NCI-H2171 treated with DMSO at 0.1 percent for 48 hours (cell line): ENCODE measurements around the gene JADE2.
"Not testable (repeated sequence)": the region's sequence is repeated elsewhere in the genome, so short reads cannot be mapped to it uniquely, and the experiment has no call there.

Experiments used
- DNase-seq: peaks from one replicate; lab custom pipeline; 2025; lab: John Stamatoyannopoulos, UW

JADE2 gene

DNA sequence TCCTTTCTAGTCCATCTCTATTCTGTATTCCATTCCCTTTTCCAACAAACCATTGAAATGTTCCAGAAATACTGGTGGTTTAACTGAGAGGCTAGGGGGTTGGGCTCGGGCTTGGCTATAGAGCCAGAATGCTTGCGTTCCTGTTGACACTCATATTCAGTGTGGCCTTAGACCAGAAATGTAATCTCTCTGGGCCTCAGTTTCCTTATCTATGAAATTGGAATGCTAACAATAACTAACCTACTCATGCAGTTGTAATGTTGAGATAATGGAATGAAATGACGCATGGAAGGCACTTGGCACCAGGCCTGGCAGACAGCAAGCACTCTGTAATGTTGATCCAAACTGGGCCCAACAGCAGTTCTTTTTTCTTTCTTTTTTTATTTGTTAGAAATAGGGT, 26.8 kb downstream of the JADE2 start:
- no peak for DNase-seq

DNA sequence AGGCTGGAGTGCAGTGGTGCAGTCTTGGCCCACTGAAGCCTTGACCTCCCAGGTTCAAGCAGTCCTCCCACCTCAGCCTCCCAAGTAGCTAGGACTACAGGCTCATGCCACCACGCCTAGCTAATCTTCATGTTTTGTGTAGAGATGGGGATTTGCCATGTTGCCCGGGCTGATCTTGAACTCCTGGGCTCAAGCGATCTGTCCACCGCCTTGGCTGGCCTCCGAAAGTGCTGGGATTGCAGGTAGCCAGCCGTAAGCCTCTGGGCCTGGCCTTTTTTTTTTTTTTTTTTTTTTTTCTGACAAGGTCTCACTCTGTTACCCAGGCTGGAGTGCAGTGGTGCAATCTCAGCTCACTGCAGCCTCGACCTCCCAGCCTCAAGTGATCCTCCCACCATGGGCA, 27.2 kb downstream of the JADE2 start:
- not testable (repeated sequence) for DNase-seq

DNA sequence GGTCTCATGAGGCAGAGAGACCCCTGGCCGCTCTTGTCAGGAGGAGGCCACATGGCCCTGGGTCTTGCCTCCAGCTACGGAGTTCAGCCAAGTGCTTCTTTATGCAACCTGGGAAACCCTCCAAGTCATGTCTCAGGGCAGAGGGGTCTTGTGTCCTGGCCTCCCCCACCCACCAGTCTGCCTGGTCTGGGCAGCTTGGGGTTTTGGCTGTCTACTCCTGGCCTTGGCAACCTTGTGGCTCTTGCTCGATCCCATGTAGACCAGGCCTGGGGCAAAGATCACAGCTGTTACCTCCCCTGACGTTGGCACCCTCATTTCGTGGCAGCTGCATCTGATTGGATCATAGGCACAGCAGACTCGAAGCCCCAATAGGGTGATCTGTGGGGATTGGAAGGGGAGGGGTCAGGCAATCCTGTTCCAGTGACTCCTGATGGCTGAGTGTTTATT, 28.4 kb downstream of the JADE2 start:
- DNase-seq = no peak

DNA sequence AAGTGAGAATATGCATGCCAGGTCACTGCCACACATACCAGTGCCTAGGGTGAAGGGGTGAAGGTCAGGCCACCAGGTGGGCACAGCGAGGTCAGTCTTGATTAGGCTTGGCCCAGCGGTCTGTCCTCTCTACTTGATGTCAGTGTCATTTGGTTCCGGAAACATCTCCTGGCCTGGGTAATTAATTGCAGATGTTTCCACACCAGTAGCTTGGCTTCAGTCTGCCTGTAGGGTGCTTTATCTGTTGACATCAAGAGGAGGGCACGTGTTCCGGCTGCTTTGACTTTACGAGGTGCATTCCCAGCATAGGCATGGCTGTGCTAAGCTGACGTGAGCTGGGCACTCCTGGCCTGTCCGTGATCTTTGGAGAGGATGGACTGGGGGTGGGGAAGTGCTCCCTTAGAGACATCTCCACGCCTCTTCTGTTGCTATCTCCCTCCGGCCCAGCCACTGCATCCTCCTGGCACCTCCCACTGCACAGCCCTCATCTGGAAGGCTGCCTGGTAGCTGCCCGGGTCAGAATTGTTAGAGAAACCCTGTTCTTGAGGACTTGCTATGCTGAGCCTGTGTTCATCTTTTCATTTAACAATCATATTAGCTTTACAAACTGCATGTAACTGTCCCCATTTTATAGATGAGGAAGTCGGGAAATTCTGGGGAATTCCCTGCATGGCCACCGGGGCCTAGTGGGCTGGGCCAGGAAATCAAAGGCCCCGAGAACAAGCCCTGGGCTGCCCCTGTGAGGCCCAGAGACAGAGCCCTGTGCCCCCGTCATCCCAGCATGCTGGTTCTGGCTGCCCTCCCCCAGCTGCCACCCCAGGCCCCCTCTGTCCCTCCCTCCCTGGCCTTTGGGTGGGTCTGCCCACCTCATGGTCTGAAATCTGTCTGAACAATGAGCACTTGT, 29.1 kb downstream of the JADE2 start:
- no peak for DNase-seq

GRCh38 chr5:134555223-134555889, 29.9 kb downstream of the JADE2 start:
- no peak for DNase-seq

DNA sequence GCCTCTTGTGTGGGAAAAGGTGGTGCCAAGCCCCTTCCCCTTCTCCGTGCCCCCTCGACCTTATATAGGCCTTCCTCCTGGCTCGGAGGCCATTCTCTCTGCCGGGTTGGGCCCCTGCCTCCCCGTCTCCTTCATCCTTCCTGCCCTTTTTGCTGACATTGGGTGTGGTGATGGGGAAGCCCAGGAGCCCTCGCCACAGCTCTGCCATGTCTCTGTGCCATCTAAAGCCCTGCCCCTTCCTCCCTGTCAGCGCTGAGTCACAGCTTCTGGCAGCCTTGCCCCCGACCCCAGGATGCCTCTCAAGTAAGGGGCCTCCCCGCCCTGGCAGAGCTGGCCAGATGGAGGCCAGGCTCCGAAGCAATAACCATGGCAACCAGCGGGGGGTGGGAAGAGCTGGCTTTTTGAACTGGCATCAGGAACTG, 30.4 kb downstream of the JADE2 start:
- peak; percentile 76 for DNase-seq

GRCh38 chr5:134556588-134556987, 31.1 kb downstream of the JADE2 start:
- not testable (repeated sequence) for DNase-seq

DNA sequence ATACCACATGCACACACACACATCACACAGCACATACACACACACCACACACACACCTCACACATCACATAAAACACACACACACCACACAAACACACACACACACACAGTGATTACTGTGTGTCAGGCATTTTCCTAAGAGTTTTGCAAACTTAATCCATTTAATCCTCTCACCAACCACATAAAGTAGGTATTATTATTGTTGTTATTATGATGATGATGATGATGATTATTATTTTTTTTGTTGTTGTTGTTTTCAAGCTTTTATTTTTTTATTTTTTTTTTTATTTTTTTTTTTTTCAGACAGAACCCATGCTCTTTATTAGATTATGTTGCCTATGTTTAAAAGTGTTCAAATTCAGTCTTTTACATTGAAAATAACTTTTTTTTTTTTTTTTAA, 31.5 kb downstream of the JADE2 start:
- no peak for DNase-seq

DNA sequence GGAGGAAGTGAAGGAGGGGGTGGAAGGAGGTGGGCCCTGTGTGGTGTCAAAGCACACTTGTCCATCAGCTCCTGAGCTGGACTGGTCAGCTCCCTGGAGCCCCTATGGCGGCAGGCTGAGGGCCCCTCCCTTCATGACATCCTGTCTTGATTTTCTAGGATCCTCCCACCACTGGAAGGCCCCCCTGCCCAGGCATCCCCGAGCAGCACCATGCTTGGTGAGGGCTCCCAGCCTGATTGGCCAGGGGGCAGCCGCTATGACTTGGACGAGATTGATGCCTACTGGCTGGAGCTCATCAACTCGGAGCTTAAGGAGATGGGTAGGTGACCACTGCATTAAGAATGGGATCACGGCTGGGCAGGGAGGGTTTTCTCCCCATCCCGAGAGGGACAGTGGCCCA, 34.2 kb downstream of the JADE2 start:
- DNase-seq = no peak

- no peak for DNase-seq
Measured at GRCh38 chr5:134560698-134561097, 35.2 kb downstream of the JADE2 start.

DNA sequence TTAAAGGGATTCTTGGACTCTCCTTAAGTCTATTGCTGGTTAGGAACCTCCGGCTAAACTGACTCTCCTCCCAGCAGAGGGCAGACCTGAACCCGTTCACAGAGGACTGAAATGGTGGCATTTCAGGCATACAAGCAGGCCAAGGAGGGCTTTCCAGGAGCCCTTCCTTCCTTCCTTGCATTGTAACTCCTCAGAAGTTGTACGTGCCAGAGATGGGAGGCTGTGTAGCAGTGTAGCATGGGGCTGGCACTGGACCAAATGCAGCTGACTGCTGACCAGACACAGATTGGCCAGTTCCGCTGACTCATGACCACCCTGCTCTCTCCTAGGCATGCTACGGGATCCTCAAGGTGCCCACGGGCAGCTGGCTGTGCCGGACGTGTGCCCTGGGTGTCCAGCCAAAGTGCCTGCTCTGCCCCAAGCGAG, 36.4 kb downstream of the JADE2 start:
- DNase-seq = no peak

DNA sequence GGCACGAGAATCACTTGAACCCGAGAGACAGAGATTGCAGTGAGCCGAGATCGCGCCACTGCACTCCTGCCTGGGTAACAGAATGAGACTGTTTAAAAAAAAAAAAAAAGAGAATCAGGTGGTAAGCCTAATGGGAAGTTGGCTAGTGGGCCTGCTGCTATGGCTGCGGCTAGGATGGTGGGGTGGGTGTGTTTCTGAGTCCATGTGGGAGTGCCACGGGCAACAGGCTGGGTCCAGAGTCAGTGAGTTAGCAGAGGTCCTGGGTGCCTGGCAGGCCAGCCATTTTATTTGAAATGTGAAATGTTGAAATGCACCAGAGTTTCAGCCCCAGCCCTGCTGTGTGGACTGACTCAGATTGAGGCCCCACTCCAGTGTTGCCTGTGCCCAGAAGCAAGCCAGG, 37.8 kb downstream of the JADE2 start:
- no peak for DNase-seq

GRCh38 chr5:134563962-134564361, 38.5 kb downstream of the JADE2 start:
- no peak for DNase-seq

DNA sequence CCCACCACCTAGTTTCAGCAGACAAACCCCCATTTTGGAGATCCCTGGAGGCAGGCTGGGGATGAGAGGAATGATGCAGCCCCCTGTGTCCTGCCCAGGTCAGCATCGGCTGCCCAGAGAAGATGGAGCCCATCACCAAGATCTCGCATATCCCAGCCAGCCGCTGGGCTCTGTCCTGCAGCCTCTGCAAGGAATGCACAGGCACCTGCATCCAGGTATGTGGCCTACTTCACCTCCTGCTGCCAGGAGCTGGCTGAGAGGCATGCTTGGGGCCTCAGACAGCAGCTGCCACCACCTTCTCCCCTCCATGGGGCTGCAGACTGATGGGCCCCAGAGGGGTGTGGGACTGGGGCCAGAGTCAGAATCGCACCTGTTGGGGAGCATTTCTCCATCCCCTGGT, 38.9 kb downstream of the JADE2 start:
- DNase-seq = no peak

DNA sequence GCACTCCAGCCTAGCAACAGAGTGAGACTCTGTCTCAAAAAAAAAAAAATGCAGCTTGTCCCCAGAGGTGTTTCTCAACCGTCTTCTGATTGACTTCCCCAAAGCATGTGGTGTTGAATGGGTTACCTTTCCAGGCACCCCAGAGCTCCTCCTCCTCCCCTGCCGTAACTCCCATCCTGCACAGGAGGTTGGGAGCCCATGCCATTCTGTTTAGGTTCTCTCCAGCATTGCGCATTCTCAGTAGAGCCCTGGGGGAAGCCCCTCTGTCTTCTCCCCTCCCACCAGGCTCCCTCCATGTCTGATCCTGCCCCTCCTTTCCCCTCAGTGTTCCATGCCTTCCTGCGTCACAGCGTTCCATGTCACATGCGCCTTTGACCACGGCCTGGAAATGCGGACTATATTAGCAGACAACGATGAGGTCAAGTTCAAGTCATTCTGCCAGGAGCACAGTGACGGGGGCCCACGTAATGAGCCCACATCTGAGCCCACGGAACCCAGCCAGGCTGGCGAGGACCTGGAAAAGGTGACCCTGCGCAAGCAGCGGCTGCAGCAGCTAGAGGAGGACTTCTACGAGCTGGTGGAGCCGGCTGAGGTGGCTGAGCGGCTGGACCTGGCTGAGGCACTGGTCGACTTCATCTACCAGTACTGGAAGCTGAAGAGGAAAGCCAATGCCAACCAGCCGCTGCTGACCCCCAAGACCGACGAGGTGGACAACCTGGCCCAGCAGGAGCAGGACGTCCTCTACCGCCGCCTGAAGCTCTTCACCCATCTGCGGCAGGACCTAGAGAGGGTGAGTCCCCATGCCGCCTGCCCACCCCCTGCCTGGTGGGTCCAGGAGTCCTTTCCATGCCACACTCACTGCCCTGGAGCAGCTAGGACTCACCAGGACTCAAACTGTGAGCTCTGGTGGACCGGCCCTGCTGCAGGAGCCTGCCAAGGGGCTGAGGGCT, 40.6 kb downstream of the JADE2 start:
- no peak for DNase-seq

- DNase-seq = no peak
Measured at GRCh38 chr5:134566741-134567221, 41.3 kb downstream of the JADE2 start.

DNA sequence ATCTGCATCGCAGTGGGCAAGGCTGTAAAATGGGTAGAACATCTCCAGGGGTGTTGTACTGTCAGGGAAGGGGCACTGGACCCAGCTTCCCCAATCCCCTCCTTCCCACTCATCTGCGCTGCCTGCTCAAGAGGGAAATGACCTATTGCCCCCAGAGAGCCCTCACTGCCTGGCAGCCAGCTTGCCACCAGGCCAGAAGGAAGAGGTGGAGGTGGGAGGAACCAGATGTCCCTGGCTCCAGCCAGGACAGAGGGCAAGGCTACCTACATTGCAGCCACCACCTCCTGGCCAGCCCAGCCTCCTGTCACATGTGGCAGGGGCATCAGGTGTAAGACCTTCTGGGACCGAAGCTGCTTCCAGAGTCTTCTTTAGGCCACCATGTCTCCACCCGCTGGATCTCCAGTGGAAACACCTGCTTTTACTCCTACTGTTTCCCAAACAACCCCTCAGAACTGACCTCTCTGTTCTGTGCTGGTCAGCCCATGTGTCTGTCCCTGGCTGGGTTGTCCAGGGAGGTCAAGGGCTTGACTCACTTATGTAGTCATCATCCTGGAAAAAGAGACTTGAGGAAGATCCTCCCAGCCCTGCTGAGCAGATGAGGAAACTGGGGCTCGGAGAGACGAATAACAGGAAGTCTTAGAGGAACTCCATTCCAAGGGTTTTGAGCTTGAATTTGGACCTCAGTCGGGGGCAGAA, 42.3 kb downstream of the JADE2 start:
- no peak for DNase-seq

- DNase-seq = no peak
Measured at GRCh38 chr5:134568337-134568700, 42.8 kb downstream of the JADE2 start.

DNA sequence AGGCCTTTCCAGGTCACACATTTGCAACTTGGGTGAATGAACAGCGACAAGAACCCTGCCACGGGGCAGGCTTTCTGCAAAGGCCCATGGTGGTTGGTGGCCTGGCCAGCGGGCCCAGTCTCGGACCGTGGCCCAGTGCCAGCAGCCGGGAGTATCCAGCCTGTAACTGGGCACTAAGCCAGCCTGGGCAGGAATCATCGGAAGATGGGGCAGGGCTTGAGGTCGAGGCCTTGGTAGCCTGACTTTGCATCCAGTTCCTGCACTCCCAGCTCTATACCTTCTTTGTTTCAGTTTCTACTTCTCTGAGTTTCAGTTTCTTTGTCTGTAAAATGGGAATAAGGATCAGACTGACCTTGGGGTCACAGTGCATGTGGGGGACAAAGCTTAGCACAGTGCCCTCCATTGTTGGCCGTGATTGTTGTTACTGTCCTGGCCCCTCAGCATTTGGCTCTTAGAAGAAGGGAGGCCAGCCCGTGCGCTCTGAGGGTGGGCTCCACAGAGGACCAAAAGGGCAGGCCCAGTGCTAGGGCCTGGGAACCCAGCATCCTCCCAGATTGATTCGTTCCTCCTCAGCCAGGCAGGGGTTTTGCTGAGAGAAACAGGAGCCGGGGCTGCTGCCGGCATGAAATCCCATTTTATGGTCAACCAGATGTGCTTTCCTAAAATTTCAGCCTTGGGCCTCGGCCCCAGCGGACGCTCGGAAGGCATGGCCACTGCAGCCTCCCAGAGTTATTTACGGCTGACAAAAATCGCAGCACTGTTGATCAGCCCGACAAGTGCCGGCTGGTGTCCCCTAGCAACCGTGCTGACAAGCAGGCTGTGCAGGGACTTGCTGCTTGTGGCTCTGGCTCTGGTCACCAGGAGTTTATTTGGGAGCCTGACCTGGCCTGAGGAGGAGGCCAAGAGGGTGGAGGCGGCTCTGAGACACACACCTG, 43.6 kb downstream of the JADE2 start:
- DNase-seq = no peak

GRCh38 chr5:134569758-134570364, 44.4 kb downstream of the JADE2 start:
- DNase-seq = no peak
